HL-60 (cell line): ENCODE results near the gene SETD4.

Experiments used
- DNase-seq, 2 experiments: peaks; one replicate each; pipeline ENCODE4 v3.0.0-alpha.2; 2010 to 2020; ENCODE audit warnings: low read depth in 1 of 2, low spot score in 1 of 2
- H3K27ac ChIP-seq: fragments of 250-450 bp; sonication (Bioruptor Pico); replicated peaks from 2 replicates; pipeline ENCODE4 v1.5.1; 2020; ENCODE audit warnings: mild to moderate bottlenecking, moderate library complexity
- H3K27me3 ChIP-seq: fragments of 250-450 bp; sonication (Bioruptor Pico); 2 replicates; pipeline ENCODE4 v1.5.1; 2021; ENCODE audit warnings: mild to moderate bottlenecking, moderate library complexity; ENCODE audit not compliant: insufficient read depth, poor library complexity, severe bottlenecking
- H3K4me3 ChIP-seq: replicated peaks from 2 replicates; pipeline ENCODE4 v1.5.1; 2011; ENCODE audit warnings: mild to moderate bottlenecking, control low read depth, low read length; ENCODE audit not compliant: insufficient read depth
- GABPA ChIP-seq: IDR thresholded peaks from 2 replicates; pipeline ENCODE4 v1.6.1; 2012; ENCODE audit warnings: low read depth
- POLR2AphosphoS5 ChIP-seq: IDR thresholded peaks from 2 replicates; pipeline ENCODE4 v1.6.1; 2012; ENCODE audit warnings: low read depth
- SPI1 ChIP-seq: IDR thresholded peaks from 2 replicates; pipeline ENCODE4 v1.6.1; 2012; ENCODE audit warnings: low read depth, mild to moderate bottlenecking, borderline replicate concordance
- TF ChIP-seq, protein P1 (sequence below): IDR thresholded peaks from 2 replicates; pipeline ENCODE4 v1.6.1; 2012; ENCODE audit warnings: low read depth; ENCODE audit not compliant: insufficient replicate concordance
- TF ChIP-seq, protein P2 (sequence below): IDR thresholded peaks from one replicate; pipeline ENCODE4 v1.5.1; 2011; ENCODE audit warnings: low read length, control low read depth, inconsistent platforms; ENCODE audit not compliant: insufficient read depth

SETD4 gene

DNA sequence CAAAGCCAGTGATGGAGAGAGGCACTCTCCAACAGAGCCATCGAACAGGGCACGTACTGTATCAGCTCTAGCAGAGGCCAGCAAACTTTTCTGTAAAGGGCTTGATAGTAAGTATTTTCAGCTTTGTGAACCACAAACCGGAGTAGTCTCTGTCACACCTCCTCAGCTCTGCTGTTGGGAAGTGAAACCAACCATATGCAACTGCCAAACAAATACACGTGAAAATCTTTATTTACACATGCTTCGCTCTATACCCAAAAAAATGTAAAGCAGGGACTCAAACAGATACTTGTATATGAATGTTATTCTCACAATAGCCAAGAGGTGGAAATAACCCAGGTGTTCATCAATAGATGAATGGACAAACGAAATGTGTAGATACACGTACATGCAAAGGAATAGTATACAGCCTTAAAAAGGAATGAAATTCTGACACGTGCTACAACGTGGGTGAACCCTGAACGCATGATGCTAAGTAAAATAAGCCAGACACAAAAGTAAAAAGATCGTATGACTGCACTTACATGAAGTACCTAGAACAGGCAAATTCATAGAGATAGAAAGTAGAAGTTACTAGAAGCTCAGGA lies 39.0 kb downstream of the SETD4 start:
- H3K27ac ChIP-seq, result no peak overlapping the region
- H3K4me3 ChIP-seq, result no peak overlapping the region
- no peak for TF ChIP-seq SPI1
- peaks cover 2% of the 10 kb centered on the region for H3K27me3 ChIP-seq
- DNase-seq, result no peak

DNA sequence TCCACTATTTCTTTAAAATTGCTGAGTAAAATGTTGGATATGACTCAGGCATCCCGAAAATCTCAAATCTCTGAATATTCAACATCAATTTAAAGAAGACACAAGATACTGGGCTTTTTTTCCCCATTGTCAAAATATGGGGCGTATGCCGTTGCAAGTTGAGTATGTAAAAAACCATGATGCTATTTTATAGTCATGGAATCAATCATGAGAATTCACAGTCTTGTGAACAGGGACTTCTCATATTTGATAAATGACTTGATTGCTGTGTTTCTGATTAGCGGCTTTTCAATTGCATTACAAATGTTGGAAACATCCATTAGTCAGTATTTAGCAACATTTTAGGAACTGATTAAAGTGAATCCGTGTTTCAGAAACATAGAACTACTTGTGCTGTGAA lies 45.3 kb downstream of the SETD4 start:
- H3K4me3 ChIP-seq, result no peak overlapping the region
- no peak overlapping the region for H3K27ac ChIP-seq
- TF ChIP-seq SPI1 (no peak), GABPA (no peak)
- TF ChIP-seq, protein P1, sequence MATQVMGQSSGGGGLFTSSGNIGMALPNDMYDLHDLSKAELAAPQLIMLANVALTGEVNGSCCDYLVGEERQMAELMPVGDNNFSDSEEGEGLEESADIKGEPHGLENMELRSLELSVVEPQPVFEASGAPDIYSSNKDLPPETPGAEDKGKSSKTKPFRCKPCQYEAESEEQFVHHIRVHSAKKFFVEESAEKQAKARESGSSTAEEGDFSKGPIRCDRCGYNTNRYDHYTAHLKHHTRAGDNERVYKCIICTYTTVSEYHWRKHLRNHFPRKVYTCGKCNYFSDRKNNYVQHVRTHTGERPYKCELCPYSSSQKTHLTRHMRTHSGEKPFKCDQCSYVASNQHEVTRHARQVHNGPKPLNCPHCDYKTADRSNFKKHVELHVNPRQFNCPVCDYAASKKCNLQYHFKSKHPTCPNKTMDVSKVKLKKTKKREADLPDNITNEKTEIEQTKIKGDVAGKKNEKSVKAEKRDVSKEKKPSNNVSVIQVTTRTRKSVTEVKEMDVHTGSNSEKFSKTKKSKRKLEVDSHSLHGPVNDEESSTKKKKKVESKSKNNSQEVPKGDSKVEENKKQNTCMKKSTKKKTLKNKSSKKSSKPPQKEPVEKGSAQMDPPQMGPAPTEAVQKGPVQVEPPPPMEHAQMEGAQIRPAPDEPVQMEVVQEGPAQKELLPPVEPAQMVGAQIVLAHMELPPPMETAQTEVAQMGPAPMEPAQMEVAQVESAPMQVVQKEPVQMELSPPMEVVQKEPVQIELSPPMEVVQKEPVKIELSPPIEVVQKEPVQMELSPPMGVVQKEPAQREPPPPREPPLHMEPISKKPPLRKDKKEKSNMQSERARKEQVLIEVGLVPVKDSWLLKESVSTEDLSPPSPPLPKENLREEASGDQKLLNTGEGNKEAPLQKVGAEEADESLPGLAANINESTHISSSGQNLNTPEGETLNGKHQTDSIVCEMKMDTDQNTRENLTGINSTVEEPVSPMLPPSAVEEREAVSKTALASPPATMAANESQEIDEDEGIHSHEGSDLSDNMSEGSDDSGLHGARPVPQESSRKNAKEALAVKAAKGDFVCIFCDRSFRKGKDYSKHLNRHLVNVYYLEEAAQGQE, result no peak
- H3K27me3 ChIP-seq, result peaks cover 2% of the 10 kb centered on the region
- DNase-seq, result no peak

DNA sequence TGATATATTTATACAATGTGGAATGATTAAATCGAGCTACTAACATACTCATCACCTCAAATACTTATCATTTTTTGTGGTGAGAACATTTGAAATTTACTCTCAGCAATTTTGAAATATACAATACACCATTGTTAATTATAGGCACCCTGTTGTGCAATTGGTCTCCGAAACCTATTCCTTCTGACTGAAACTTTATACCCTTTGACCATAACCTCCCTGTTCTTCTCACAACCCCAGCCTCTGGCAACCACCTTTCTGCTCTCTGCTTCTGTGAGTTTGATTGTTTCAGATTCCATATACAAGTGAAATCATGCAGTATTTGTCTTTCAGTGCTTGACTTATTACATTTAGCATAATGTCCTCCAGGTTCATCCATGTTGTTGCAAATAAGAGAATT lies 49.5 kb downstream of the SETD4 start:
- DNase-seq, result no peak
- Histone ChIP-seq H3K27ac (no peak overlapping the region), H3K27me3 (no peaks in the 10 kb centered on the region), H3K4me3 (no peak overlapping the region)
- TF ChIP-seq SPI1, result no peak
- TF ChIP-seq, protein P2, sequence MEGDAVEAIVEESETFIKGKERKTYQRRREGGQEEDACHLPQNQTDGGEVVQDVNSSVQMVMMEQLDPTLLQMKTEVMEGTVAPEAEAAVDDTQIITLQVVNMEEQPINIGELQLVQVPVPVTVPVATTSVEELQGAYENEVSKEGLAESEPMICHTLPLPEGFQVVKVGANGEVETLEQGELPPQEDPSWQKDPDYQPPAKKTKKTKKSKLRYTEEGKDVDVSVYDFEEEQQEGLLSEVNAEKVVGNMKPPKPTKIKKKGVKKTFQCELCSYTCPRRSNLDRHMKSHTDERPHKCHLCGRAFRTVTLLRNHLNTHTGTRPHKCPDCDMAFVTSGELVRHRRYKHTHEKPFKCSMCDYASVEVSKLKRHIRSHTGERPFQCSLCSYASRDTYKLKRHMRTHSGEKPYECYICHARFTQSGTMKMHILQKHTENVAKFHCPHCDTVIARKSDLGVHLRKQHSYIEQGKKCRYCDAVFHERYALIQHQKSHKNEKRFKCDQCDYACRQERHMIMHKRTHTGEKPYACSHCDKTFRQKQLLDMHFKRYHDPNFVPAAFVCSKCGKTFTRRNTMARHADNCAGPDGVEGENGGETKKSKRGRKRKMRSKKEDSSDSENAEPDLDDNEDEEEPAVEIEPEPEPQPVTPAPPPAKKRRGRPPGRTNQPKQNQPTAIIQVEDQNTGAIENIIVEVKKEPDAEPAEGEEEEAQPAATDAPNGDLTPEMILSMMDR, result no peak
- no peak for TF ChIP-seq GABPA
- TF ChIP-seq POLR2AphosphoS5, result no peak
- TF ChIP-seq, protein P1, result no peak

DNA sequence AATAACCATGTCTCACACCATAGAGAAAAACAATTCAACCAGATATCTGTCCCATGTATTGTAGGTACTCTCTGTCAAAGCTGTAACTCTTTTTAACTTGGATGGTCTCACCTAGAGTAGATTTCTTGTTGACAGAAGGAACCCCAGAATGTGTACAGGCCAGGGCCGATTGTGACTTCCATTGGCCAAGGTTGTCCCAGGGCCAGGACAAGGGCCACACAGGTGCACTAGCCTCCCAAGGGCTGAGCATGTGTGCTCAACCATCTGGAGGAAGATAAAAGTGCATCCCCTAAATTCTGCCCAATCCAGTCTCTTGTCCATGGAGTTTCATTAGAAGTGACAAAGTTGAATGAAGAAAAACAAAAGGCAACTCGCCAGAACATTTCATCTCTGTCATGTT lies 51.8 kb downstream of the SETD4 start:
- Histone ChIP-seq H3K27me3 (no peaks in the 10 kb centered on the region), H3K27ac (no peak overlapping the region), H3K4me3 (no peak overlapping the region)
- TF ChIP-seq POLR2AphosphoS5 (no peak), GABPA (no peak), SPI1 (no peak)
- TF ChIP-seq, protein P2, result no peak
- TF ChIP-seq, protein P1, result no peak
- no peak for DNase-seq
